ENCODE measurements around the gene KIF26B. TPM values are rescaled to one million over a fixed set of nuclear protein-coding genes. Genes with fewer than 3 reads are reported as not detected.

Gene KIF26B
- total RNA-seq, 1 experiment from 2014 or later: 1.2 TPM

DNA sequence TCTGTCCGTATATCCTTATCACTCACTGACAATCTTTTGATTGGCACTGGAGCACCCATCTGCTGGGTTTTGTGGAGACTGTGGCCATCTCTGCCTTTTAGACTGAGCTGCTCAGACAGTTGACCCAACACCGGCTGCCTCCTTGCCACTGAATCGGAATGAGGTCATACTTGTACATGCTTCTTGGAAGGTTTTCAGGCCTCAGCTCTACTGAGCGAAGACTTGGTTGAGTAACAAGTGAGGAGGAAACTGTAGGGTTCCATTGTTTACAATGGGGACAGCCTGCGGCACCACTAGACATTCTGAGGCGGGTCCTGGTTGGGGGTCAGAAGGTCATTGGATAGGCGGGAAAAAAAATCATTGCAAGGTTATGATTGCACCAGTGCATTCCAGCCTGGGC, 320.3 kb downstream of the KIF26B start:
- Mint-ChIP-seq H3K36me3 (no peaks in the 10 kb centered on the region), H3K4me3 (no peak overlapping the region), H3K27ac (no peak overlapping the region), H3K4me1 (no peaks in the 10 kb centered on the region), H3K9me3 (no peaks in the 10 kb centered on the region), H3K27me3 (ENCODE audit: low read depth) (no peaks in the 10 kb centered on the region)
- no peak for TF ChIP-seq JUN (CRISPR knock-in tag; IDR thresholded peaks at IDR 0.05)
- TF ChIP-seq, protein P1, sequence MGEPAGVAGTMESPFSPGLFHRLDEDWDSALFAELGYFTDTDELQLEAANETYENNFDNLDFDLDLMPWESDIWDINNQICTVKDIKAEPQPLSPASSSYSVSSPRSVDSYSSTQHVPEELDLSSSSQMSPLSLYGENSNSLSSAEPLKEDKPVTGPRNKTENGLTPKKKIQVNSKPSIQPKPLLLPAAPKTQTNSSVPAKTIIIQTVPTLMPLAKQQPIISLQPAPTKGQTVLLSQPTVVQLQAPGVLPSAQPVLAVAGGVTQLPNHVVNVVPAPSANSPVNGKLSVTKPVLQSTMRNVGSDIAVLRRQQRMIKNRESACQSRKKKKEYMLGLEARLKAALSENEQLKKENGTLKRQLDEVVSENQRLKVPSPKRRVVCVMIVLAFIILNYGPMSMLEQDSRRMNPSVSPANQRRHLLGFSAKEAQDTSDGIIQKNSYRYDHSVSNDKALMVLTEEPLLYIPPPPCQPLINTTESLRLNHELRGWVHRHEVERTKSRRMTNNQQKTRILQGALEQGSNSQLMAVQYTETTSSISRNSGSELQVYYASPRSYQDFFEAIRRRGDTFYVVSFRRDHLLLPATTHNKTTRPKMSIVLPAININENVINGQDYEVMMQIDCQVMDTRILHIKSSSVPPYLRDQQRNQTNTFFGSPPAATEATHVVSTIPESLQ (CRISPR knock-in tag; IDR thresholded peaks at IDR 0.05): no peak
- TF ChIP-seq JAZF1 (CRISPR knock-in tag; IDR thresholded peaks at IDR 0.05): no peak
- no peak for TF ChIP-seq RORB (CRISPR knock-in tag; IDR thresholded peaks at IDR 0.05)
- TF ChIP-seq CREM (CRISPR knock-in tag; IDR thresholded peaks at IDR 0.05): no peak
- no peak for TF ChIP-seq CREB1 (CRISPR knock-in tag; IDR thresholded peaks at IDR 0.05)
- no peak for TF ChIP-seq NR3C1 (CRISPR knock-in tag; conservative IDR thresholded peaks at IDR 0.05; ENCODE audit: low read depth)
- CTCF ChIA-PET: no interaction called here
- DNase-seq (ENCODE audit: low spot score): no peak
- no peak for ATAC-seq
- POLR2A ChIA-PET: no interaction called here

DNA sequence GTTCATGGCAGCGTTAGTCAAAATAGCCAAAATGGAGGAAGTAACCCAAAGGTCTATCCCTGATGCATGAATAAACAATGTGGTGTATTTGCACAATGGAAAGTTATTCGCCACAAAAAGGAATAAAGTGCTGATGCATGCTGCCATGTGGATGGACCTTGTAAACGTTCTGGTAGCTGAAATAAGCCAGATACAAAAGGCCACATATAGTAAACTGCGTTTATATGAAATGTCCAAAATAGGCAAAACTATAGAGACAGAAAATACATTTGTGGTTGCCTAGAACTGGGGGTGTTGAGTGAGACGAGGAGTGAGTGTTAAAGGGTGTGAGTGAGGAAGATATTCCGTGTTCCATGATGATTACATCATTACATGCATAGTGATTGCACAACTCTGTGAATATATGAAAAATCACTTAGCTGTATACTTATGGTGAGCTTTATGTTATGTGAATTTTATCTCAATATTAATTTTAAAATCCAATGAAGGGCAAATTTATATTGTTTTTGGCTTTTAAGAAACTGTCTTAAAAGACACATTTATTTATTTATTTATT, 321.3 kb downstream of the KIF26B start:
- Mint-ChIP-seq H3K9me3 (no peaks in the 10 kb centered on the region), H3K36me3 (no peaks in the 10 kb centered on the region), H3K4me3 (no peak overlapping the region), H3K4me1 (no peaks in the 10 kb centered on the region), H3K27ac (no peak overlapping the region), H3K27me3 (ENCODE audit: low read depth) (no peaks in the 10 kb centered on the region)
- POLR2A ChIA-PET: no interaction called here
- TF ChIP-seq SMAD3 (CRISPR knock-in tag; IDR thresholded peaks at IDR 0.05; ENCODE audit: borderline replicate concordance) (no peak), ZNF219 (CRISPR knock-in tag; IDR thresholded peaks at IDR 0.05; ENCODE audit: borderline replicate concordance) (no peak), ZNF121 (CRISPR knock-in tag; IDR thresholded peaks at IDR 0.05) (no peak), NFE2L1 (CRISPR knock-in tag; IDR thresholded peaks at IDR 0.05) (no peak), ZNF232 (CRISPR knock-in tag; IDR thresholded peaks at IDR 0.05) (no peak), PRRX2 (CRISPR knock-in tag; IDR thresholded peaks at IDR 0.05) (no peak), CREB1 (CRISPR knock-in tag; IDR thresholded peaks at IDR 0.05) (no peak), ATF1 (CRISPR knock-in tag; IDR thresholded peaks at IDR 0.05) (no peak), MYBL2 (CRISPR knock-in tag; IDR thresholded peaks at IDR 0.05) (no peak)
- TF ChIP-seq, protein P2, sequence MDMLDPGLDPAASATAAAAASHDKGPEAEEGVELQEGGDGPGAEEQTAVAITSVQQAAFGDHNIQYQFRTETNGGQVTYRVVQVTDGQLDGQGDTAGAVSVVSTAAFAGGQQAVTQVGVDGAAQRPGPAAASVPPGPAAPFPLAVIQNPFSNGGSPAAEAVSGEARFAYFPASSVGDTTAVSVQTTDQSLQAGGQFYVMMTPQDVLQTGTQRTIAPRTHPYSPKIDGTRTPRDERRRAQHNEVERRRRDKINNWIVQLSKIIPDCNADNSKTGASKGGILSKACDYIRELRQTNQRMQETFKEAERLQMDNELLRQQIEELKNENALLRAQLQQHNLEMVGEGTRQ (CRISPR knock-in tag; IDR thresholded peaks at IDR 0.05): no peak
- TF ChIP-seq, protein P3, sequence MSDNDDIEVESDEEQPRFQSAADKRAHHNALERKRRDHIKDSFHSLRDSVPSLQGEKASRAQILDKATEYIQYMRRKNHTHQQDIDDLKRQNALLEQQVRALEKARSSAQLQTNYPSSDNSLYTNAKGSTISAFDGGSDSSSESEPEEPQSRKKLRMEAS (CRISPR knock-in tag; IDR thresholded peaks at IDR 0.05): no peak
- TF ChIP-seq, protein P4, sequence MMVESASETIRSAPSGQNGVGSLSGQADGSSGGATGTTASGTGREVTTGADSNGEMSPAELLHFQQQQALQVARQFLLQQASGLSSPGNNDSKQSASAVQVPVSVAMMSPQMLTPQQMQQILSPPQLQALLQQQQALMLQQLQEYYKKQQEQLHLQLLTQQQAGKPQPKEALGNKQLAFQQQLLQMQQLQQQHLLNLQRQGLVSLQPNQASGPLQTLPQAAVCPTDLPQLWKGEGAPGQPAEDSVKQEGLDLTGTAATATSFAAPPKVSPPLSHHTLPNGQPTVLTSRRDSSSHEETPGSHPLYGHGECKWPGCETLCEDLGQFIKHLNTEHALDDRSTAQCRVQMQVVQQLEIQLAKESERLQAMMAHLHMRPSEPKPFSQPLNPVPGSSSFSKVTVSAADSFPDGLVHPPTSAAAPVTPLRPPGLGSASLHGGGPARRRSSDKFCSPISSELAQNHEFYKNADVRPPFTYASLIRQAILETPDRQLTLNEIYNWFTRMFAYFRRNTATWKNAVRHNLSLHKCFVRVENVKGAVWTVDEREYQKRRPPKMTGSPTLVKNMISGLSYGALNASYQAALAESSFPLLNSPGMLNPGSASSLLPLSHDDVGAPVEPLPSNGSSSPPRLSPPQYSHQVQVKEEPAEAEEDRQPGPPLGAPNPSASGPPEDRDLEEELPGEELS (CRISPR knock-in tag; IDR thresholded peaks at IDR 0.05): no peak
- CTCF ChIA-PET: no interaction called here
- no peak for ATAC-seq
- DNase-seq (ENCODE audit: low spot score): no peak

DNA sequence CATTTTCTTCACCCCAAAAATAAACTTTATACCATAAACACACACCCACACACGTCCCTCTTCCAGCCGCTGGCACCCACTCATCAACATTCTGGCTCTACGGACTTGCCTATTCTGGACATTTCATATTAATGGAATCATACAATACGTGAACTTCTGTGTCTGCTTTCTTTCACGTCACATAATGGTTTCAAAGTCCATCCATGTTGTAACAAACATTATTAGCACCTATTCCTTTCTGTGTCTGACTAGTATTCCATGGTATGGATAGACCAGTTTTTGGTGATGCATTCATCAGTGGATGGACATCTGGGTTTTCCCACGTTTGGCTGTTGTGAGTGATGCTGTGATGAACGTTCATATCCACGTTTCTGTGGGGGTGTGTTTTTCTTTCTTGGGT, 323.2 kb downstream of the KIF26B start:
- CTCF ChIA-PET: no interaction called here
- H3K4me1 Mint-ChIP-seq: peaks cover 5% of the 10 kb centered on the region
- no peaks in the 10 kb centered on the region for H3K9me3 Mint-ChIP-seq
- H3K36me3 Mint-ChIP-seq: no peaks in the 10 kb centered on the region
- DNase-seq (ENCODE audit: low spot score) (no peak), ATAC-seq (no peak)
- POLR2A ChIA-PET: no interaction called here
- H3K27ac Mint-ChIP-seq: no peak overlapping the region
- peaks cover 6% of the 10 kb centered on the region for H3K27me3 Mint-ChIP-seq (ENCODE audit: low read depth)
- no peak overlapping the region for H3K4me3 Mint-ChIP-seq
- TF ChIP-seq, protein P5, sequence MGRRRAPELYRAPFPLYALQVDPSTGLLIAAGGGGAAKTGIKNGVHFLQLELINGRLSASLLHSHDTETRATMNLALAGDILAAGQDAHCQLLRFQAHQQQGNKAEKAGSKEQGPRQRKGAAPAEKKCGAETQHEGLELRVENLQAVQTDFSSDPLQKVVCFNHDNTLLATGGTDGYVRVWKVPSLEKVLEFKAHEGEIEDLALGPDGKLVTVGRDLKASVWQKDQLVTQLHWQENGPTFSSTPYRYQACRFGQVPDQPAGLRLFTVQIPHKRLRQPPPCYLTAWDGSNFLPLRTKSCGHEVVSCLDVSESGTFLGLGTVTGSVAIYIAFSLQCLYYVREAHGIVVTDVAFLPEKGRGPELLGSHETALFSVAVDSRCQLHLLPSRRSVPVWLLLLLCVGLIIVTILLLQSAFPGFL (CRISPR knock-in tag; IDR thresholded peaks at IDR 0.05; ENCODE audit: borderline replicate concordance): no peak
- TF ChIP-seq, protein P6, sequence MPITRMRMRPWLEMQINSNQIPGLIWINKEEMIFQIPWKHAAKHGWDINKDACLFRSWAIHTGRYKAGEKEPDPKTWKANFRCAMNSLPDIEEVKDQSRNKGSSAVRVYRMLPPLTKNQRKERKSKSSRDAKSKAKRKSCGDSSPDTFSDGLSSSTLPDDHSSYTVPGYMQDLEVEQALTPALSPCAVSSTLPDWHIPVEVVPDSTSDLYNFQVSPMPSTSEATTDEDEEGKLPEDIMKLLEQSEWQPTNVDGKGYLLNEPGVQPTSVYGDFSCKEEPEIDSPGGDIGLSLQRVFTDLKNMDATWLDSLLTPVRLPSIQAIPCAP (CRISPR knock-in tag; IDR thresholded peaks at IDR 0.05): no peak
- TF ChIP-seq, protein P7, sequence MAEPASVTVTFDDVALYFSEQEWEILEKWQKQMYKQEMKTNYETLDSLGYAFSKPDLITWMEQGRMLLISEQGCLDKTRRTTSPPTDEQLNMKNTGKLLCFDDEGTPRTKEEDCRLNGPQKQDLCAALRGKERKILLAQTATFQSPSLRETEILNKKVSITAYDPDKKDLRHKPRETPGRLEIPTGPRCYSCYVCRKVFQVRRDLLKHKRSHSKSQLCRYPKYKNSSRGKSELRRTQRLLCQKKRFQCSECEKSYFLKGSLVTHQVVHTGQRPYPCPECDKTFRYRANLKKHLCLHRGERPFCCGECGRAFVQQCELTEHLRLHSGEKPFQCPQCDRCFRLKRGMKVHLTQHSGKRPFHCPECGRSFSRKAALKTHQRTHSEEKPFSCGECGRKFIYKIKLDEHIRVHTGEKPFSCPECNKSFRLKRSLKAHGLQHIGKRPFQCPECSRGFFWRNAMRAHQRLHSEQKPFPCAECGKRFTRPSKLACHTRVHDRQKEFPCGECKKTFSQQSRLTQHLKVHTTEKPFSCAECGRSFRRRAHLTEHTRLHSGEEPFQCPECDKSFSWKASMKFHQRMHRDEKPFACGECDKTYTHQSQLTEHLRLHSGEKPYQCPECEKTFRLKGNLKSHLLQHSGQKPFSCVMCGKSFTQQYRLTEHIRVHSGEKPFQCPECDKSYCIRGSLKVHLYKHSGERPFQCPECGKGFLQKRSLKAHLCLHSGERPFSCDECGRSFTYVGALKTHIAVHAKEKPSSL (CRISPR knock-in tag; conservative IDR thresholded peaks at IDR 0.05): no peak
- no peak for TF ChIP-seq EMX1 (CRISPR knock-in tag; IDR thresholded peaks at IDR 0.05)
